Measurements from ENCODE around the gene TOX3.

- no peak for TF ChIP-seq ZNF311 (tag by site-specific recombination; IDR thresholded peaks at IDR 0.05; ENCODE audit: borderline replicate concordance)
- no peak for TF ChIP-seq ZNF148 (tag by site-specific recombination; IDR thresholded peaks at IDR 0.05; ENCODE audit: borderline replicate concordance)
- TF ChIP-seq CTCF (tag by site-specific recombination; IDR thresholded peaks at IDR 0.05): no peak
- no peak for TF ChIP-seq ZNF660 (tag by site-specific recombination; IDR thresholded peaks at IDR 0.05)
- no peak for TF ChIP-seq ZNF18 (tag by site-specific recombination; IDR thresholded peaks at IDR 0.05)
- no peak for TF ChIP-seq OSR2 (tag by site-specific recombination; IDR thresholded peaks at IDR 0.05)
- TF ChIP-seq ZBTB7A (tag by site-specific recombination; IDR thresholded peaks at IDR 0.05; ENCODE audit: low read depth): no peak
- TF ChIP-seq ZNF416 (tag by site-specific recombination; IDR thresholded peaks at IDR 0.05): no peak
- TF ChIP-seq SCRT1 (tag by site-specific recombination; IDR thresholded peaks at IDR 0.05; ENCODE audit: borderline replicate concordance): no peak
- TF ChIP-seq ZNF324 (tag by site-specific recombination; IDR thresholded peaks at IDR 0.05): no peak
These were observed 48.4 kb downstream of the TOX3 start for GRCh38 chr16:52498328-52499059.

Data from HEK293 (cell line).